HUES64 (cell line): Measurements from ENCODE around the gene FBXO9.

Source experiments
- H3K27ac ChIP-seq: 2 replicates; pipeline ENCODE4 v1.7.0; 2013; ENCODE audit warnings: low read depth, low read length, inconsistent platforms
- H3K27me3 ChIP-seq: 2 replicates; pipeline ENCODE4 v1.6.1; 2013; ENCODE audit warnings: mild to moderate bottlenecking, low read length; ENCODE audit not compliant: insufficient read depth
- H3K36me3 ChIP-seq: 2 replicates; pipeline ENCODE4 v1.6.1; 2013; ENCODE audit warnings: mild to moderate bottlenecking, low read length; ENCODE audit not compliant: insufficient read depth
- H3K4me1 ChIP-seq: 2 replicates; pipeline ENCODE4 v1.6.1; 2013; ENCODE audit warnings: mild to moderate bottlenecking, low read length, moderate library complexity; ENCODE audit not compliant: insufficient read depth
- H3K4me3 ChIP-seq: 2 replicates; pipeline ENCODE4 v1.5.1; 2013; ENCODE audit warnings: mild to moderate bottlenecking, low read length, moderate library complexity
- H3K9ac ChIP-seq: 2 replicates; pipeline ENCODE4 v1.6.1; 2013; ENCODE audit warnings: mild to moderate bottlenecking, low read depth, low read length
- H3K9me3 ChIP-seq: 2 replicates; pipeline ENCODE4 v1.6.1; 2013; ENCODE audit warnings: low read depth, low read length; ENCODE audit not compliant: insufficient read depth
- whole genome bisulfite sequencing: fragments of 150-250, 120-280 bp; methylation state at CpG from one replicate; pipeline ENCODE4 v1.1.7; 2013; ENCODE audit warnings: missing lambda C conversion rate; 5-methylcytosine and 5-hydroxymethylcytosine counted together

FBXO9 gene

DNA sequence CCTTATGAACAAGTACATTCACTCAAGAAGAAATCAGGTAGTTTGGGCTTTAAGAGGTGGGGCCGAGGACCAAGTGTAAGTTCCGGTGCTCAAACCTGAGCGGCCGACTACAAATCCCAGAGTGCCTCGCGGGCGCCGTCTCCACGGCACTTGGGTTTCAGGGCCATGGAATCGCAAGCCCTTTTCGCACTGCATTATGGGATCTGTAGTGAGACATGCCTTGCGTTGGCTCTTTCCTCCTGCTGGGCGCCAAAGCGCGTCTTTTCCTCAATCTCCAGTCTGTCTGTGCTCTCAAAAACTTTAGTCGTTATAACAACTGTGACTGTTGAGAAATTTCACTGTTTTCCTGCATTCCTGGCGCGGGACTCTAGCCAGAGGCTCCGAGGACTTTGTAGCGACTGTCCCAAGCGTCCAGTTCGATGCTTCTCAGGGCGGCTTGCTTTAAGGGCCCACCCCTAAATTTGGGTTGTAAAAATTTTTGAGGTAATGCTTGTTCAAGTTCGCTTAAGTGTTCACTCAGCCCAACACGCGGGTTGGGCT, 408 bp upstream of the FBXO9 start:
- Histone ChIP-seq H3K4me3 (peak overlapping the region; percentile 95), H3K27ac (peak overlapping the region; percentile 60; the same call in 1 of the 2 replicates), H3K27me3 (no peaks in the 10 kb centered on the region; the same call in 1 of the 2 replicates), H3K9me3 (no peaks in the 10 kb centered on the region), H3K36me3 (0 out of 2 replicates have a peak, but pooled peaks cover 2% of the 10 kb centered on the region), H3K4me1 (peaks cover 17% of the 10 kb centered on the region), H3K9ac (peak overlapping the region; percentile 81)
- WGBS: under 1% methylated on average over 26 of the region's 26 CpGs

DNA sequence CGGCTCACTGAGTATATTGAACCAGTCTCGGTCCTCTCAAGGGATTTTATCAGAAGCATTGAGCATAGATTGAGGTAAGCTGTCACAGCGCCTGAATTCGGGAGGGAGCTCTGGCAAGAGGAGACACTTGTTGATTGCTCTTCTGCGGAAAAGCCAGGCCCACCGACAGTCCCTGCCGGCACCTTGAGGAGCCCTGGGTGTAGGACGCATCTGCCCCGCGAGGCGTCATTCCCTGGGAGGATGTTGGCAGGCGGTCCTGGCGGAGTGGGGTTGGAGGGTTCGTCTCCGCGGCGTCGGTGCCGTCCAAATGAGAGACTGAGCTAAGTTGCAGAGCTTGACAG, 843 bp downstream of the FBXO9 start:
- whole genome bisulfite sequencing: 5% methylated on average over 19 of the region's 19 CpGs
- H3K9ac ChIP-seq: peak overlapping the region; percentile 81

DNA sequence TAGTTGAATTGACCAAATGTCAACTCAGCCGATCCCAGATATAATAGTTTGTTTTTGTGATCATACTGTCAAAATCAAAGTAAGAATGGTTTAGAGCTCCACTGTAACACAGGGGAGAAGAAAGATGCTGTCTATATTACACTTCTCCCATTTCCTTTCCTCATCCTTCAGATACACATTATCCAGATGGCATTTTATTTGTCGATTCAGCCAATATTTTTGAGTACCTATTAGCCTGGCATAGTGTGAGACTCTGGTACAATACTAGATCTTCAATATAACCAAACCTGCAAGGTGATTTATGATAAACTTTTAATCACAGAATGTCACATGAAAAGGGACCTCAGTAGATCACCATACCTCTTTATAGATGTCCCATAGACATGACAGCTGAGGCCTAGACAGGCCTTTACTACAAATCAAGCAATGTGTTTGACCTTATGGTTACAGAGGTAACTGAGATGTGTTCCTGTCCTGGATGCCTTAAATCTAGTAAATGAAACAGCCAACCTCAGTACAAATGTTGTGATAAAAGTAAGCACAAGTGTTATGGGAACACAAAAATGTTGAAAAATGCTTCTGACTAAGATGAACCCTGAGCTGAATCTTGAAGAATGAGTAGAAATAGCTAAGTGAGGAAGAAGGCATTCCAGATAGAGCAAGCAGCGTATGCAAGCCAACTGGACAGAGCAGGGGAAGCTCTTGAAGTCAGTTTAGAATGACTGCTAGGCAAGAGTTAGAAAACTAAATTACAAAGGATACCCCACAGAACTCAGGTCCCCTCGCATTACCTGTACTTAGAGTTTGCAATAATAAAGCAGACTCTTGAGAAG, 1.9 kb downstream of the FBXO9 start:
- 0 out of 2 replicates have a peak, but pooled peaks cover 9% of the 10 kb centered on the region for H3K36me3 ChIP-seq
- H3K4me3 ChIP-seq: no peak overlapping the region; the same call in 1 of the 2 replicates
- H3K4me1 ChIP-seq: 0 out of 2 replicates have a peak, but pooled peaks cover 7% of the 10 kb centered on the region
- H3K27ac ChIP-seq: no peak overlapping the region
- no peak overlapping the region for H3K9ac ChIP-seq
- WGBS: 93% methylated on average over 3 of the region's 4 CpGs
- H3K27me3 ChIP-seq: no peaks in the 10 kb centered on the region; the same call in 1 of the 2 replicates
- no peaks in the 10 kb centered on the region for H3K9me3 ChIP-seq

More for the DNA sequence above, 843 bp downstream of the FBXO9 start:
- Histone ChIP-seq H3K36me3 (0 out of 2 replicates have a peak, but pooled peaks cover 2% of the 10 kb centered on the region), H3K4me3 (peak overlapping the region; percentile 95), H3K9me3 (no peaks in the 10 kb centered on the region), H3K27ac (no peak overlapping the region), H3K27me3 (no peaks in the 10 kb centered on the region; the same call in 1 of the 2 replicates), H3K4me1 (0 out of 2 replicates have a peak, but pooled peaks cover 8% of the 10 kb centered on the region)

DNA sequence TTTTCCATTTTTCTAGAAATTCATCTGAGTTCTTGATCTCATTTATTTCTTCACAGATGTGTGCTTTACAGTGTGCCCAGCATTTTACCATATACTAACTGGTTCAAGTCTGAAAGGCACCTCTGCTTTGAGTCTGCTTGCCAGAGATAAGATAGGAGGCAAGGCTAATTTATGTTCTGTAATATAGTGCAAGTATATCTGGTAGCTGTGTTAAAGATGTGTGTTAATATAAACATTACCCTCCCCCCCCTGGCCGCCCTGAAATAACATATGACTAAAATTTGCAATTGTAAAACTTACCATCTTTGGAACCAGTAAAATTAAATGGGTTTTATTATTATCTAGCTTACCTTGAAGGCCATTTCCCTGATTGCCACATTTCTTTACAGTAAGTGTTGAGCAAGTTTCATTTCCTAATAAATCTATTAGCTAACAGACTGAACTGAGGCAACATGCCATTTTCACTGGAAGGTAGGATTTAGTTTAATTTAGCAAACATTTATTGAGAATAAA, 2.7 kb downstream of the FBXO9 start:
- Histone ChIP-seq H3K36me3 (0 out of 2 replicates have a peak, but pooled peaks cover 13% of the 10 kb centered on the region), H3K27ac (no peak overlapping the region), H3K9me3 (no peaks in the 10 kb centered on the region), H3K4me3 (no peak overlapping the region), H3K4me1 (no peaks in the 10 kb centered on the region), H3K27me3 (no peaks in the 10 kb centered on the region), H3K9ac (no peak overlapping the region)
- WGBS: no CpG with 5 or more reads among the region's 1 CpG

DNA sequence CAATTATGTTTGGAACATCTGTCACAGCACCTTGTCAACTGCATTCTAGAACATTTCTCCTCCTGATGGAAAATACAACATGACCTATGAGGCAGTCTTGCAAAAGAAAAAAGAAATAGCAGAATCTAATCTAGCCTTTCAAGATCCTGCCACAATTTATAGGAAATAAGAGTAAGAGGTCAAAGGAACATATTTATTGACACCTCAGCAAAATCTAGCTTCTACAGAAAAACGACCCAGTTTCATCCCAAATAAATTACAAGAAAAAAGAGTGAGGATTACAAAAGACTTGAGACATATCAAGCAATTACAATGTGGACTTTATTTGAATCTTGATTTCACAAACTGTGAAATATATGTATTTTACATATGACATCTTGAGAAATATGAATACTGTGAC, 4.2 kb downstream of the FBXO9 start:
- Histone ChIP-seq H3K27me3 (no peaks in the 10 kb centered on the region), H3K9ac (no peak overlapping the region), H3K4me3 (no peak overlapping the region), H3K4me1 (no peaks in the 10 kb centered on the region), H3K27ac (no peak overlapping the region), H3K9me3 (no peaks in the 10 kb centered on the region), H3K36me3 (peaks cover 27% of the 10 kb centered on the region)
- WGBS: no CpG with 5 or more reads among the region's 1 CpG

DNA sequence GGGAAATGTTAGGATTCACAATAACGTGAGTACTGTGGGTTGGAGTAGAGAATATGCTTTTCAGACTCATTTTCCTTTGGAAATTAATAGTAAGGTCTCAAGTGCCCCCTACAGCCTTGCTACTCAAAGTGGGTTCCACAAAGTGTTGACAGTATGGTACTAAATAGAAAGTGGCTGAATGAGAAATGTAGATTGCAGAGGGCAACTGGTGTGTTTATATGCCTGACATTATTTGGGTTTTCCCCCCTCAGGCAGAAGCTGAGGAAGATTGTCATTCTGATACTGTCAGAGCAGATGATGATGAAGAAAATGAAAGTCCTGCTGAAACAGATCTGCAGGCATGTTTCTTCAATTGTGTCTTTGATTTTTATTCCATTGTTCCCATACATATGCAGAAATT, 5.6 kb downstream of the FBXO9 start:
- Histone ChIP-seq H3K9ac (no peak overlapping the region), H3K4me1 (no peaks in the 10 kb centered on the region), H3K36me3 (peaks cover 38% of the 10 kb centered on the region), H3K9me3 (no peaks in the 10 kb centered on the region), H3K27me3 (no peaks in the 10 kb centered on the region), H3K27ac (no peak overlapping the region), H3K4me3 (no peak overlapping the region)
- 80% methylated on average over 1 of the region's 1 CpG for WGBS

DNA sequence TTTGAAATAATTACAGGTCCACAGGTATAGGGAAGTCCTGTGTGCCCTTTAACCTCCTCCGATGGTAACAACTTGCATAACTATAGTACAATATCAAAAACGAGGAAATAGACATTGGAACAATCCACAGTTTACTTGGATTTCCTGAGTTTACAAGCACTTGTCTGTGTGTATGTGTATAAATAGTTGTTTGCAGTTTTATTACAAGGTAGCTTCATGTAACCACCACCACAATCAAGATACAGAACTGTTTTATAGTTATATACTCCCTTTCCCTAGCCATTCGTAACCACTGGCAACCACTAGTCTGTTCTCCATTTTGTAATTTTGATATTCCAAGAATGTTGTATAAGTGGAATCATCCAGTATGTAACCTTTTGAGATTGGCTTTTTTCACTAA, 9.1 kb downstream of the FBXO9 start:
- Histone ChIP-seq H3K9me3 (no peaks in the 10 kb centered on the region), H3K27ac (no peak overlapping the region), H3K27me3 (no peaks in the 10 kb centered on the region), H3K9ac (no peak overlapping the region), H3K4me3 (no peak overlapping the region), H3K36me3 (peaks cover 68% of the 10 kb centered on the region), H3K4me1 (no peaks in the 10 kb centered on the region)
- WGBS: 94% methylated on average over 2 of the region's 3 CpGs

DNA sequence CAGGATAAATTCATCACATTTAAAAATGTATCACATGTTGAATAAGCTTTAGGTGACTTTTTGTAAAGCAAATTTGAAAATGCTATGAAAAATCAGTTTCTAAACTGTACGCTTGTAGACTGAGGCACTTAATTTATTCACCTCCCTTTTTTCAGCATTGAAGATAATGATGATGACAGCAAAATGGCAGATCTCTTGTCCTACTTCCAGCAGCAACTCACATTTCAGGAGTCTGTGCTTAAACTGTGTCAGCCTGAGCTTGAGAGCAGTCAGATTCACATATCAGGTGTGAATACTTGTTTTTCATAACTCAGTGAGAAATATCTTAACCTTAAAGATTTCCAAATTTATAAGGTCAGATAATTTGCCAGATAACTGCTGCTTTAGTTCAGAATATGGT, 15.6 kb downstream of the FBXO9 start:
- 100% methylated on average over 1 of the region's 1 CpG for WGBS

DNA sequence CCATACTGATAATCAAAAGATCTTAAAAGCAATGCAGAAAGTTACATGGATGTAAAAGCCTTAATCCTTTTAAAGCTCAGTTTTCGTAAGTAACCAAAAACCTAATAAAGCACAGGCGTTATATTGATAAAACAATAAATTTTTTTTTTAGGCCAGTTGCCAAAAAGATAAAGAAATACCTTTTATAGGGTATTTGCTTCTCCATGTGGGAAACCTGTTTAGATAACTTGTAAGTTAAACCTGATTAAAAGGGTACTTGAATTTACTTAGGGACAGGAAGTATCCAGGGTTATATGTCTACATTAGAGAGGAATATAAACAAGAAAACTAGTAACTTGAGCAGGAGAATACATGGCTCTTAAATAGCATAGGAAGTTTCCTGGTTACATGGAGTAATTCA, 21.1 kb downstream of the FBXO9 start:
- no peak overlapping the region for H3K27ac ChIP-seq
- H3K9me3 ChIP-seq: no peaks in the 10 kb centered on the region
- H3K27me3 ChIP-seq: no peaks in the 10 kb centered on the region
- no peak overlapping the region for H3K9ac ChIP-seq
- no peaks in the 10 kb centered on the region for H3K4me1 ChIP-seq
- H3K4me3 ChIP-seq: no peak overlapping the region
- peaks cover 86% of the 10 kb centered on the region for H3K36me3 ChIP-seq
- no CpG with 5 or more reads among the region's 2 CpGs for WGBS

More for the DNA sequence above, 15.6 kb downstream of the FBXO9 start:
- Histone ChIP-seq H3K4me1 (no peaks in the 10 kb centered on the region), H3K9me3 (no peaks in the 10 kb centered on the region), H3K27me3 (no peaks in the 10 kb centered on the region), H3K4me3 (no peak overlapping the region), H3K27ac (no peak overlapping the region), H3K36me3 (peaks cover 95% of the 10 kb centered on the region), H3K9ac (no peak overlapping the region)

DNA sequence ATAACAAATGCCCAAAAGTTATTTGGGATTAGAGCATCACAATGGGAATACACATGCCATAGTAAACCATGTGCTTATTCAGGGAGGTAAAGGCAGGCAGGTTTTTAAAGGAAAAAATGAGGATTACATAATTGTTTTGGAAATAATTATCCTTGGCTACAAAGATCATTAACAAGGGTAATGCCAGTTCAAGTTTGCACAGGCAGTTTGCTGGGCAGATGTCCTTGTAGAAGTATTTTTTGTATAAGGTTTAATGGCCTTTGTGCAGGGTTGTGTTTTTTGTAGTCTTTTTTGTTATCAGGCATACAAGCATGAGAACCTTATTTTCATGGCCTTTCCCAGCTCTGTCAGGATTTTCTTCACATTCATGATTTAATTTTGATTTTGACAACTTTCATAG, 24.7 kb downstream of the FBXO9 start:
- no peak overlapping the region for H3K27ac ChIP-seq
- H3K4me3 ChIP-seq: no peak overlapping the region
- H3K9me3 ChIP-seq: no peaks in the 10 kb centered on the region
- no peaks in the 10 kb centered on the region for H3K4me1 ChIP-seq
- H3K9ac ChIP-seq: no peak overlapping the region
- H3K27me3 ChIP-seq: no peaks in the 10 kb centered on the region
- peaks cover 85% of the 10 kb centered on the region for H3K36me3 ChIP-seq

DNA sequence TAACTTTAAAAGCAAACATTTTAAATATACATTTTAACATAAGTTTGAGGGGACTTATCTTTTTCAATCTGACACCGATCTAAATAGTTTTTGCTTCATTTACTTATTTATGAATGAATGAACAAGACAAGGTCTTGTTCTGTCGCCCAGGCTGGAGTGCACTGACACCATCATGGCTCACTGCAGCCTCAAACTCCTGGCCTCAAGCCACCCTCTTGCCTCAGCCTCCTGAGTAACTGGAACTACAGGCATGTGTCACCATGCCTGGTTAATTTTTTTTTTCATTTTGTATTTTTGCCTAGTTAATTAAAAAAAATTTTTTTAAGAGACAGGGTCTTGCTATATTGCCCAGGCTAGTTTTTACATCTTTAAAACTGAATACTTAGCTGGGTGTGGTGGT, 25.4 kb downstream of the FBXO9 start:
- 86% methylated on average over 2 of the region's 2 CpGs for WGBS
- H3K9me3 ChIP-seq: no peaks in the 10 kb centered on the region

More for the DNA sequence above, 25.4 kb downstream of the FBXO9 start:
- H3K4me1 ChIP-seq: no peaks in the 10 kb centered on the region
- H3K36me3 ChIP-seq: peaks cover 85% of the 10 kb centered on the region
- H3K27ac ChIP-seq: no peak overlapping the region
- H3K9ac ChIP-seq: no peak overlapping the region
- H3K27me3 ChIP-seq: no peaks in the 10 kb centered on the region
- H3K4me3 ChIP-seq: no peak overlapping the region
